Brain microvascular endothelial cell (primary cell): ENCODE results near the gene PDP2.
"Not testable (repeated sequence)": the region's sequence is repeated elsewhere in the genome, so short reads cannot be mapped to it uniquely, and the experiment has no call there.

Experiments used
- DNase-seq: peaks from one replicate; pipeline ENCODE4 v3.0.0-alpha.2; 2020
- H3K27ac ChIP-seq: fragments of 250-450 bp; sonication (Bioruptor Pico); 2 replicates; pipeline ENCODE4 v1.5.1; 2020; ENCODE audit warnings: mild to moderate bottlenecking, moderate library complexity
- H3K27me3 ChIP-seq: fragments of 250-450 bp; sonication (Bioruptor Pico); replicated peaks from 2 replicates; pipeline ENCODE4 v1.5.1; 2020; ENCODE audit warnings: mild to moderate bottlenecking
- H3K36me3 ChIP-seq: fragments of 250-450 bp; sonication (Bioruptor Pico); replicated peaks from 2 replicates; pipeline ENCODE4 v1.5.1; 2020; ENCODE audit warnings: mild to moderate bottlenecking
- H3K4me3 ChIP-seq: 2 replicates; pipeline ENCODE4 v1.5.1; 2011; ENCODE audit warnings: low read depth, mild to moderate bottlenecking, control low read depth, low read length, moderate library complexity
- in situ Hi-C: cut with HindIII; loops from 2 replicates; pipeline ENCODE4 v1.10.0; 2017; ENCODE audit warnings: low sequenced_read_pairs, low pct_ligation_motif_present
- TF ChIP-seq, protein P1 (sequence below): IDR thresholded peaks from 2 replicates; pipeline ENCODE4 v1.5.1; 2011; ENCODE audit warnings: low read depth, mild to moderate bottlenecking, moderate library complexity, low read length, control low read depth, inconsistent platforms; ENCODE audit errors: missing control alignments

Gene PDP2

GRCh38 chr16:66869424-66869823 lies 10.9 kb upstream of the PDP2 start:
- H3K27ac ChIP-seq: no peak overlapping the region
- H3K27me3 ChIP-seq: no peaks in the 10 kb centered on the region
- in situ Hi-C loops: no loop called here
- no peaks in the 10 kb centered on the region for H3K36me3 ChIP-seq
- TF ChIP-seq, protein P1, sequence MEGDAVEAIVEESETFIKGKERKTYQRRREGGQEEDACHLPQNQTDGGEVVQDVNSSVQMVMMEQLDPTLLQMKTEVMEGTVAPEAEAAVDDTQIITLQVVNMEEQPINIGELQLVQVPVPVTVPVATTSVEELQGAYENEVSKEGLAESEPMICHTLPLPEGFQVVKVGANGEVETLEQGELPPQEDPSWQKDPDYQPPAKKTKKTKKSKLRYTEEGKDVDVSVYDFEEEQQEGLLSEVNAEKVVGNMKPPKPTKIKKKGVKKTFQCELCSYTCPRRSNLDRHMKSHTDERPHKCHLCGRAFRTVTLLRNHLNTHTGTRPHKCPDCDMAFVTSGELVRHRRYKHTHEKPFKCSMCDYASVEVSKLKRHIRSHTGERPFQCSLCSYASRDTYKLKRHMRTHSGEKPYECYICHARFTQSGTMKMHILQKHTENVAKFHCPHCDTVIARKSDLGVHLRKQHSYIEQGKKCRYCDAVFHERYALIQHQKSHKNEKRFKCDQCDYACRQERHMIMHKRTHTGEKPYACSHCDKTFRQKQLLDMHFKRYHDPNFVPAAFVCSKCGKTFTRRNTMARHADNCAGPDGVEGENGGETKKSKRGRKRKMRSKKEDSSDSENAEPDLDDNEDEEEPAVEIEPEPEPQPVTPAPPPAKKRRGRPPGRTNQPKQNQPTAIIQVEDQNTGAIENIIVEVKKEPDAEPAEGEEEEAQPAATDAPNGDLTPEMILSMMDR: no peak
- DNase-seq: no peak
- no peak overlapping the region for H3K4me3 ChIP-seq

DNA sequence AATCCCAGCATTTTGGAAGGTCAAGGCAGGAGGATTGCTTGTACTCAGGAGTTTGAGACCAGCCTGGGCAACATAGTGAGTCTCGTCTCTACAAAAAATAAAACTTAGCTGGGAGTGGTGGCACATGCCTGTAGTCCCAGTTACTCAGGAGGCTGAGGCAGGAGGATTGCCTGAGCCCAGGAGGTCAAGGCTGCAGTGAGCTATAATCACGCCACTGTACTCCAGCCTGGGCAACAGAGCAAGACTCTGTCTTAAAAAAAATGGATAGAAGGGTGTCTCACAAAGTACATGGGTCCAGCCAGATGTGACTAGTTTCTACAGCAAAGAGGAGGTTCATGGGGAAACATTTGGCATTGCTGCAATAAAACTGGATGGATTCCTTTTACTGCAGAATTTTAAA lies 9.0 kb upstream of the PDP2 start:
- DNase-seq, H3K27ac ChIP-seq, H3K36me3 ChIP-seq, in situ Hi-C loops, H3K27me3 ChIP-seq, H3K4me3 ChIP-seq: not testable (repeated sequence)

DNA sequence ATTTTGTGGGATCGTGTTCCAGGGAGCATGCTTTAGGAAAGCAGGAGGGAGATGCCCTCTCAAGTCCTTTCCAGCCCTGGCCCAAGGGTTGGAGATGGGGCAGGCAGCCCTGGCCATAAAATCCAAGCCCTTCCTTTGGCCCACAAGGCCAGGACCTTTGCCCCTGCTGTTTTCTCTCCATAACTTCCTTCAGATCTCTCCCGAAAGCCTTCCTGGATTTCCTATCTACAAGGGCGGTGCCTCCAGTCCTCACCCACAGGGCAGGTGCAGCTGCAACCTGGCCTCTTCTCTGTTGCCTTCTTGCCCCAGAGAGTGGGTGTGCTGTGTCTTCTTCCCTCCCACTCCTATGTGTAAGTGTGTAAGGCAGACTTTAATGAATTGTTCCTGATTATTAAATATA lies 8.5 kb upstream of the PDP2 start:
- Histone ChIP-seq H3K4me3 (no peak overlapping the region), H3K36me3 (no peaks in the 10 kb centered on the region), H3K27ac (no peak overlapping the region), H3K27me3 (no peaks in the 10 kb centered on the region)
- in situ Hi-C loops: no loop called here
- TF ChIP-seq, protein P1: no peak
- no peak for DNase-seq

DNA sequence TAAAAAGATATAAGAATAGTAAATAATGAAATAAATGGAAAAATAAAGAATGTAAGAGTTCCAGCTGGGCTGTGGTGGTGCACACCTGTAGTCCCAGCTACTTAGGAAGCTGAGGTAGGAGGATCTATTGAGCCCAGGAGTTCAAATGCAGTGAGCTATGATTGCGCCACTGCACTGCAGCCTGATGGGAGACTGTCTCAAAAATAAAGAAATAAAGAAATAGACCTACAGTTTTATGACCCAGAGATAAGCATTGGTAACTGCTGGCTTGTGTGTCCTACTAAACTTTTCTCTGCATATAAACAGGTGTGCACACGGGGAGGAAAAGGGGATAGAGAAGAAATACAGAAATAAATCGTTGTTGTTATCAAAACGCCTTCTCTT lies 7.8 kb upstream of the PDP2 start:
- Histone ChIP-seq H3K4me3 (peak overlapping the region; percentile 41), H3K27ac (peak overlapping the region; percentile 20), H3K36me3 (no peaks in the 10 kb centered on the region), H3K27me3 (no peaks in the 10 kb centered on the region)
- in situ Hi-C loops: no loop called here
- TF ChIP-seq, protein P1: no peak
- no peak for DNase-seq

- TF ChIP-seq, protein P1: peak; percentile 91
- Histone ChIP-seq H3K36me3 (no peaks in the 10 kb centered on the region), H3K27ac (peak overlapping the region; percentile 20), H3K27me3 (no peaks in the 10 kb centered on the region), H3K4me3 (peak overlapping the region; percentile 41)
- DNase-seq: peak; percentile 99
- in situ Hi-C loops: no loop called here
Observed at GRCh38 chr16:66872943-66873684, 7.2 kb upstream of the PDP2 start.

DNA sequence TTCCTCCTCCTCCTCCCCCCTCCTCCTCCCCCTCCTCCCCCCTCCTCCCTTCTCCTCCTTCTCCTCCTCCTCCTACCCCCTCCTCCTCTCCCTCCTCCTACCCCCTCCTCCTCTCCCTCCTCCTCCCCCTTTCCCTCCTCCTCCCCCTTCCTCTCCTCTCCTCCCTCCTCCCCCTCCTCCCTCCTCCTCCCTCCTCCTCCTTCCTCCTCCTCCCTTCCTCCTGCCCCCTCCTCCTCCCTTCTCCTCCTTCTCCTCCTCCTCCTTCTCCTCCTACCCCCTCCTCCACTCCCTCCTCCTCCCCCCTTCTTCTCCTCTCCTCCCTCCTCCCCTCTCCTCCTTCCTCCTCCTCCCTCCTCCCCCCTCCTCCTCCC lies 6.6 kb upstream of the PDP2 start:
- H3K36me3 ChIP-seq: no peaks in the 10 kb centered on the region
- no peak overlapping the region for H3K4me3 ChIP-seq
- no peak overlapping the region for H3K27ac ChIP-seq
- TF ChIP-seq, protein P1: no peak
- in situ Hi-C loops: no loop called here
- DNase-seq: no peak
- no peaks in the 10 kb centered on the region for H3K27me3 ChIP-seq
